OCI-LY1 (cell line): ENCODE results near the gene GTPBP1.

Experiments used
- H2AFZ ChIP-seq: fragments of 200-600 bp; sonication (generic), shearing (Covaris generic); 2 replicates; pipeline ENCODE4 v1.6.0; 2014; ENCODE audit warnings: antibody characterized with exemption, mild to moderate bottlenecking, low read length
- H3F3A ChIP-seq: fragments of 200-600 bp; sonication (generic), shearing (Covaris generic); 2 replicates; pipeline ENCODE4 v1.6.0; 2014; ENCODE audit warnings: mild to moderate bottlenecking, antibody characterized with exemption, low read length, moderate library complexity; ENCODE audit not compliant: insufficient read depth
- H3K27ac ChIP-seq: fragments of 200-600 bp; sonication (generic); 2 replicates; pipeline ENCODE4 v1.5.1; 2014; ENCODE audit warnings: low read length, mixed run types, mild to moderate bottlenecking, low read depth; ENCODE audit not compliant: poor library complexity, severe bottlenecking
- H3K27me3 ChIP-seq: fragments of 200-600 bp; sonication (generic); 2 replicates; pipeline ENCODE4 v1.6.0; 2014; ENCODE audit warnings: antibody characterized with exemption, mild to moderate bottlenecking, low read length, moderate library complexity; ENCODE audit not compliant: insufficient read depth
- H3K36me3 ChIP-seq: fragments of 200-600 bp; sonication (generic); 2 replicates; pipeline ENCODE4 v1.6.1; 2014; ENCODE audit warnings: mild to moderate bottlenecking, antibody characterized with exemption, low read length, moderate library complexity, mixed read lengths; ENCODE audit not compliant: insufficient read depth
- H3K4me1 ChIP-seq: fragments of 200-600 bp; sonication (generic); 2 replicates; pipeline ENCODE4 v1.5.1; 2014; ENCODE audit warnings: mild to moderate bottlenecking, low read length, moderate library complexity; ENCODE audit not compliant: insufficient read depth, severe bottlenecking
- H3K4me2 ChIP-seq: fragments of 200-600 bp; sonication (generic), shearing (Covaris generic); 2 replicates; pipeline ENCODE4 v1.6.1; 2014; ENCODE audit warnings: low read length
- H3K4me3 ChIP-seq: fragments of 200-600 bp; sonication (generic); 2 replicates; pipeline ENCODE4 v1.5.1; 2014; ENCODE audit warnings: low read length, low read depth, mild to moderate bottlenecking, mixed read lengths; ENCODE audit not compliant: poor library complexity, severe bottlenecking
- H3K79me2 ChIP-seq: fragments of 200-600 bp; shearing (Covaris generic); 2 replicates; pipeline ENCODE4 v1.6.1; 2016; ENCODE audit warnings: mixed run types, low read length, mixed read lengths; ENCODE audit not compliant: insufficient read depth
- H3K9ac ChIP-seq: fragments of 200-600 bp; sonication (generic), shearing (Covaris generic); 2 replicates; pipeline ENCODE4 v1.6.1; 2014; ENCODE audit warnings: mild to moderate bottlenecking, low read length, mixed read lengths
- H3K9me2 ChIP-seq: fragments of 200-600 bp; sonication (generic), shearing (Covaris generic); 2 replicates; pipeline ENCODE4 v1.6.1; 2014; ENCODE audit warnings: low read depth, mild to moderate bottlenecking, low read length, mixed read lengths
- H3K9me3 ChIP-seq: fragments of 200-600 bp; shearing (Covaris generic); 2 replicates; pipeline ENCODE4 v1.6.1; 2014; ENCODE audit warnings: low read length, mixed read lengths
- H4K20me1 ChIP-seq: fragments of 200-600 bp; sonication (generic), shearing (Covaris generic); 2 replicates; pipeline ENCODE4 v1.6.0; 2016; ENCODE audit warnings: mild to moderate bottlenecking, low read length; ENCODE audit not compliant: insufficient read depth
- CTCF ChIP-seq: fragments of 200-600 bp; sonication (generic), shearing (Covaris generic); IDR thresholded peaks from 2 replicates; pipeline ENCODE4 v1.5.1; 2017; ENCODE audit warnings: mild to moderate bottlenecking, antibody characterized with exemption, low read length, moderate library complexity, mixed read lengths
- EZH2 ChIP-seq: fragments of 200-600 bp; sonication (generic), shearing (Covaris generic); IDR thresholded peaks from 2 replicates; pipeline ENCODE4 v1.8.0; 2017; ENCODE audit warnings: borderline replicate concordance, mixed run types, mild to moderate bottlenecking, antibody characterized with exemption, low read length, moderate library complexity, mixed read lengths

GTPBP1 gene

GRCh38 chr22:38772623-38772873 is 66.8 kb downstream of the GTPBP1 start:
- Histone ChIP-seq H3K4me1 (no peaks in the 10 kb centered on the region), H3K9me3 (no peaks in the 10 kb centered on the region), H2AFZ (no peak overlapping the region), H3K36me3 (no peaks in the 10 kb centered on the region), H3K9me2 (no peaks in the 10 kb centered on the region), H4K20me1 (no peaks in the 10 kb centered on the region), H3K9ac (no peak overlapping the region), H3F3A (no peaks in the 10 kb centered on the region), H3K4me2 (no peak overlapping the region), H3K4me3 (no peak overlapping the region), H3K79me2 (no peaks in the 10 kb centered on the region), H3K27me3 (no peaks in the 10 kb centered on the region), H3K27ac (no peak overlapping the region)
- TF ChIP-seq EZH2, result no peak
- TF ChIP-seq CTCF, result no peak

GRCh38 chr22:38773363-38773946 is 67.7 kb downstream of the GTPBP1 start:
- TF ChIP-seq EZH2, result no peak
- TF ChIP-seq CTCF, result no peak
- Histone ChIP-seq H3K27ac (no peak overlapping the region), H3K4me3 (no peak overlapping the region), H4K20me1 (no peaks in the 10 kb centered on the region), H3K9me3 (no peaks in the 10 kb centered on the region), H2AFZ (no peak overlapping the region), H3K27me3 (no peaks in the 10 kb centered on the region), H3K79me2 (no peaks in the 10 kb centered on the region), H3K9me2 (no peaks in the 10 kb centered on the region), H3K36me3 (no peaks in the 10 kb centered on the region), H3K4me2 (no peak overlapping the region), H3K4me1 (no peaks in the 10 kb centered on the region), H3F3A (no peaks in the 10 kb centered on the region), H3K9ac (no peak overlapping the region)

- no peak for TF ChIP-seq EZH2
- no peak for TF ChIP-seq CTCF
- Histone ChIP-seq H2AFZ (no peak overlapping the region), H3K4me3 (no peak overlapping the region), H3K79me2 (no peaks in the 10 kb centered on the region), H3K27ac (no peak overlapping the region), H3K27me3 (no peaks in the 10 kb centered on the region), H3K9me3 (no peaks in the 10 kb centered on the region), H3K9ac (no peak overlapping the region), H3K4me2 (no peak overlapping the region), H3K9me2 (no peaks in the 10 kb centered on the region), H4K20me1 (no peaks in the 10 kb centered on the region), H3K36me3 (no peaks in the 10 kb centered on the region), H3F3A (no peaks in the 10 kb centered on the region), H3K4me1 (no peaks in the 10 kb centered on the region)
Measured at GRCh38 chr22:38774496-38775166, 68.9 kb downstream of the GTPBP1 start.
